LNCaP clone FGC (cell line): ENCODE measurements around the gene LMO4.

ENCODE experiments used
- DNase-seq: peaks from one replicate; pipeline ENCODE4 v3.0.0-alpha.2; 2011; ENCODE audit warnings: low read depth
- H3K4me3 ChIP-seq: 2 replicates; pipeline ENCODE4 v1.5.1; 2011; ENCODE audit warnings: mild to moderate bottlenecking, low read depth, low read length, control low read depth
- TF ChIP-seq, protein P1 (sequence below): IDR thresholded peaks from 2 replicates; pipeline ENCODE4 v1.5.1; 2012; ENCODE audit warnings: mild to moderate bottlenecking; ENCODE audit not compliant: control insufficient read depth, insufficient read depth; ENCODE audit errors: extremely low read depth

LMO4 gene

GRCh38 chr1:87392248-87393192 is 63.8 kb downstream of the LMO4 start:
- H3K4me3 ChIP-seq, result no peak overlapping the region
- peak; percentile 22 for DNase-seq
- TF ChIP-seq, protein P1, sequence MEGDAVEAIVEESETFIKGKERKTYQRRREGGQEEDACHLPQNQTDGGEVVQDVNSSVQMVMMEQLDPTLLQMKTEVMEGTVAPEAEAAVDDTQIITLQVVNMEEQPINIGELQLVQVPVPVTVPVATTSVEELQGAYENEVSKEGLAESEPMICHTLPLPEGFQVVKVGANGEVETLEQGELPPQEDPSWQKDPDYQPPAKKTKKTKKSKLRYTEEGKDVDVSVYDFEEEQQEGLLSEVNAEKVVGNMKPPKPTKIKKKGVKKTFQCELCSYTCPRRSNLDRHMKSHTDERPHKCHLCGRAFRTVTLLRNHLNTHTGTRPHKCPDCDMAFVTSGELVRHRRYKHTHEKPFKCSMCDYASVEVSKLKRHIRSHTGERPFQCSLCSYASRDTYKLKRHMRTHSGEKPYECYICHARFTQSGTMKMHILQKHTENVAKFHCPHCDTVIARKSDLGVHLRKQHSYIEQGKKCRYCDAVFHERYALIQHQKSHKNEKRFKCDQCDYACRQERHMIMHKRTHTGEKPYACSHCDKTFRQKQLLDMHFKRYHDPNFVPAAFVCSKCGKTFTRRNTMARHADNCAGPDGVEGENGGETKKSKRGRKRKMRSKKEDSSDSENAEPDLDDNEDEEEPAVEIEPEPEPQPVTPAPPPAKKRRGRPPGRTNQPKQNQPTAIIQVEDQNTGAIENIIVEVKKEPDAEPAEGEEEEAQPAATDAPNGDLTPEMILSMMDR, result no peak

- TF ChIP-seq, protein P1, result no peak
- no peak overlapping the region for H3K4me3 ChIP-seq
- DNase-seq, result no peak
These were observed 64.9 kb downstream of the LMO4 start for GRCh38 chr1:87393445-87394085.

DNA sequence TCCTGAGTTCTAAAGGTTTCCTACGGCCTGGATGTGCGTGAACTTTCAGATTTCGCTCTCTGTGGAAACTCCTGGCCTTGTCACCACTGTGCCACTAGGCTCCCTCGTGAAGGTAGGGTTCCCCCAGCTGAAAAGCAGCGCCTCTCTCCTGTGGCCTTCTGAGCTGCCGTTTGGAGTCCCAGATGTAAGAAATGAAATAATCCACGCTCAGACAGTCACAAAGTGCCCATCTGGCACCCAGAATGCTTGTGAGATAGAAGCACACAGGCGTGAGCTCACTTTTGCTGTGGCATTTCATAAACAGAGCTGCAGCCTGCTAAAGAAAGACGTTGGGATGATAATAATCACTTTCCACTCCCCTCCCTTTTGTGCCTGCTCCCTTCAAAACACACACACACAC is 65.8 kb downstream of the LMO4 start:
- TF ChIP-seq, protein P1, result no peak
- DNase-seq, result no peak

GRCh38 chr1:87394982-87395381 is 66.3 kb downstream of the LMO4 start:
- TF ChIP-seq, protein P1, result no peak
- H3K4me3 ChIP-seq, result no peak overlapping the region
- no peak for DNase-seq

More for the DNA sequence above, 65.8 kb downstream of the LMO4 start:
- H3K4me3 ChIP-seq, result no peak overlapping the region
